Central memory CD8-positive, alpha-beta T cell (primary cell): ENCODE data around the gene CD27.
"Not testable (repeated sequence)": the region's sequence is repeated elsewhere in the genome, so short reads cannot be mapped to it uniquely, and the experiment has no call there.

Source experiments
- ATAC-seq: fragments of 150-1000 bp; cut with Tn5 transposase; replicated peaks from 2 replicates; pipeline ENCODE4 v1.10.0; 2022; ENCODE audit warnings: mild to moderate bottlenecking, moderate FRiP score, moderate number of reproducible peaks; ENCODE audit not compliant: poor library complexity, severe bottlenecking; ENCODE audit errors: extremely low read depth
- DNase-seq, 2 donors: peaks; one replicate each; pipeline ENCODE4 v3.0.0; 2021; ENCODE audit warnings: low spot score in 2 of 2
- H3K27ac Mint-ChIP-seq: one replicate; pipeline ENCODE4 v1.8.0; 2022; ENCODE audit warnings: low read depth, mild to moderate bottlenecking, moderate library complexity, mixed read lengths
- H3K27me3 Mint-ChIP-seq: one replicate; pipeline ENCODE4 v1.8.0; 2022; ENCODE audit warnings: mixed read lengths
- H3K36me3 Mint-ChIP-seq: one replicate; pipeline ENCODE4 v1.8.0; 2022; ENCODE audit warnings: mild to moderate bottlenecking, moderate library complexity, mixed read lengths; ENCODE audit not compliant: insufficient read depth
- H3K4me1 Mint-ChIP-seq: one replicate; pipeline ENCODE4 v1.8.0; 2022; ENCODE audit warnings: mixed read lengths
- H3K4me3 Mint-ChIP-seq: one replicate; pipeline ENCODE4 v1.8.0; 2022; ENCODE audit warnings: mild to moderate bottlenecking, moderate library complexity, mixed read lengths
- H3K9me3 Mint-ChIP-seq: one replicate; pipeline ENCODE4 v1.8.0; 2022; ENCODE audit warnings: mixed read lengths

The CD27 gene

DNA sequence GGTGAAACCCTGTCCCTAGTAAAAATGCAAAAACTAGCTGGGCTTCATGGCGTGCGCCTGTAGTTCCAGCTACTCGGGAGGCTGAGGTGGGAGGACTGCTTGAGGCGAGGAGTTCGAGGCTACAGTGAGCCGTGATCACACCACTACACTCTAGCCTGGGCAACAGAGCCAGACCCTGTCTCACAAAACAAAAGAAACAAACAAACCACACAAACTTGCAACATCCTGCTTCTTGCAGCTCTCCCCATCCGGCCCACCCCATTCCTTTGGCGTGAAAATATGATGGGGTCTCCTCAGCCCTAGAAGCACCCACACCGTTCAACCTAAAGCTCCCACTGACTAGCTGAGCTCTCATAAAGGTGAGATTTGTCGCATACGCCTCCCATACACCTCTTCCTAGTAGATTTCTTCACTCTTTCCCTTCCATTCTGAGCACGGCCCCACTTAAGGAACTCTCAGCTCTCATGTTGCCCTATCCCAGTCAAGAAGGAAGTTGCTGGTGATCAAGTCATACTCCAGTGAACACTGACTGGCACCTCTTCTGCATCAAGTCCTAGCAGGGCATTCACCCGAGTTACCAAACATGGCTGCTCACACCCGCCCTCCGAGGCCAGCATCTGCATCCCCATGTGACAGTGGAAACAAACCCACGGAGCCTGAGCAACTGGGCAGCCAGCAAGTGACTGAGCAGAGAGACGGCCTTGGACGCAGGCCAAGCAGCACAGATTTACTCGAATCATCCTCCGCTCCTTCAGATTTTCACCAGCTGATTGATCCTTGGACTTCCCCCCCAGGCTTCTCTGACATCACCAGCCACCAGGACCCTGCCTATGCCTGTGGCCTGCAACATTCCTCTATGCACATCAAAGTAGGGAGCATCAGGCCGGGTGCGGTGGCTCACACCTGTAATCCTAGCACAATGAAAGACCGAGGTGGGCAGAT is 18.9 kb upstream of the CD27 start:
- H3K4me1 Mint-ChIP-seq, result peaks cover 46% of the 10 kb centered on the region
- H3K27ac Mint-ChIP-seq, result peak overlapping the region; percentile 100
- no peaks in the 10 kb centered on the region for H3K9me3 Mint-ChIP-seq
- DNase-seq (no peak), ATAC-seq (no peak)
- H3K4me3 Mint-ChIP-seq, result peak overlapping the region; percentile 76
- H3K27me3 Mint-ChIP-seq, result no peaks in the 10 kb centered on the region
- peaks cover 15% of the 10 kb centered on the region for H3K36me3 Mint-ChIP-seq

GRCh38 chr12:6426882-6427671 is 17.7 kb upstream of the CD27 start:
- ATAC-seq, result peak; percentile 88
- Mint-ChIP-seq H3K4me3 (peak overlapping the region; percentile 76), H3K36me3 (peaks cover 15% of the 10 kb centered on the region), H3K4me1 (peaks cover 50% of the 10 kb centered on the region), H3K27me3 (no peaks in the 10 kb centered on the region), H3K27ac (peak overlapping the region; percentile 100), H3K9me3 (no peaks in the 10 kb centered on the region)
- DNase-seq, result peak; percentile 46 to 77

DNA sequence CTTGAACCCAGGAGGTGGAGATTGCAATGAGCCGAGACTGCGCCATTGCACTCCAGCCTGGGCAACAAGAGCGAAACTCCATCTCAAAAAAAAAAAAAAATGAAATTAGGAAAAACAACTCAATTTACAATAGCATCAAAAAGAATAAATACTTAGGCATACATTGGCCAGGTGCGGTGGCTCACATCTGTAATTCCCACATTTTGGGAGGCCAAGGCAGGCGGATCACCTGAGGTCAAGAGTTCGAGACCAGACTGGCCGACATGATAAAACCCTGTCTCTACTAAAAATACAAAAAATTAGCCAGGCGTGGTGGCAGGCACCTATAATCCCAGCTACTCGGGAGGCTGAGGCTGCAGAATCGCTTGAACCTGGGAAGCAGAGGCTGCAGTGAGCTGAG is 17.0 kb upstream of the CD27 start:
- H3K9me3 Mint-ChIP-seq, ATAC-seq, H3K27me3 Mint-ChIP-seq, DNase-seq, H3K4me3 Mint-ChIP-seq: not testable (repeated sequence)
- Mint-ChIP-seq H3K4me1 (peaks cover 54% of the 10 kb centered on the region), H3K27ac (peak overlapping the region; percentile 100), H3K36me3 (peaks cover 18% of the 10 kb centered on the region)

- no peak for ATAC-seq
- H3K27me3 Mint-ChIP-seq, result no peaks in the 10 kb centered on the region
- peaks cover 18% of the 10 kb centered on the region for H3K36me3 Mint-ChIP-seq
- no peak overlapping the region for H3K4me3 Mint-ChIP-seq
- no peaks in the 10 kb centered on the region for H3K9me3 Mint-ChIP-seq
- peaks cover 57% of the 10 kb centered on the region for H3K4me1 Mint-ChIP-seq
- H3K27ac Mint-ChIP-seq, result peak overlapping the region; percentile 100
- no peak for DNase-seq
Observed at GRCh38 chr12:6428326-6428725, 16.4 kb upstream of the CD27 start.

GRCh38 chr12:6430124-6430989 is 14.4 kb upstream of the CD27 start:
- no peak for DNase-seq

DNA sequence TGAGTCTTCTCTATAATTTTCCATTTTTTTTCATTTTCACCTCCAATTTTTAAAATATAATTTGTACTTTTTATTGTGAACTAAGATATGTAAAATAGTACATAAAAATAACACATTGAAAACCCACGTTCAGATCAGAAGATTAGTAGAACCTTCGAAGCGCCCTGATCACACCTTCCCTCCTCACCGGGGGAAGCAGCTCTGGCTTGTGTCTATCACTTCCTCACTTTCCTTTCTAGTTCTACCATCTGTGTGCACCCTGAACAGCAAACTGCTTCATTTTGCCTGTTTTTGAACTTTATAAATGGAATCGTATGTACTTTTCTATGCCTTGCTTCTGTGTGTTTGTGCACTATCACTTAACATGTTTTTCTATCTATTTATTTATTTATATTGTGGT is 11.8 kb upstream of the CD27 start:
- ATAC-seq (peak; percentile 81), DNase-seq (peak in 1 of 2 donors; percentile 32)
- Mint-ChIP-seq H3K36me3 (peaks cover 12% of the 10 kb centered on the region), H3K9me3 (no peaks in the 10 kb centered on the region), H3K27me3 (no peaks in the 10 kb centered on the region), H3K4me1 (peaks cover 44% of the 10 kb centered on the region), H3K4me3 (peak overlapping the region; percentile 78), H3K27ac (peak overlapping the region; percentile 96)

More at GRCh38 chr12:6430124-6430989, 14.4 kb upstream of the CD27 start:
- Mint-ChIP-seq H3K4me3 (peak overlapping the region; percentile 64), H3K36me3 (peaks cover 20% of the 10 kb centered on the region), H3K27me3 (no peaks in the 10 kb centered on the region), H3K9me3 (no peaks in the 10 kb centered on the region), H3K27ac (peak overlapping the region; percentile 85), H3K4me1 (peaks cover 66% of the 10 kb centered on the region)
- no peak for ATAC-seq

- Mint-ChIP-seq H3K36me3 (peaks cover 11% of the 10 kb centered on the region), H3K4me3 (peak overlapping the region; percentile 78), H3K27ac (peak overlapping the region; percentile 96), H3K9me3 (no peaks in the 10 kb centered on the region), H3K27me3 (no peaks in the 10 kb centered on the region), H3K4me1 (peaks cover 43% of the 10 kb centered on the region)
- peak; percentile 72 for ATAC-seq
- no peak for DNase-seq
Observed at GRCh38 chr12:6434205-6435140, 10.3 kb upstream of the CD27 start.

GRCh38 chr12:6435961-6436715 is 8.6 kb upstream of the CD27 start:
- DNase-seq (no peak), ATAC-seq (no peak)
- no peaks in the 10 kb centered on the region for H3K9me3 Mint-ChIP-seq
- no peaks in the 10 kb centered on the region for H3K27me3 Mint-ChIP-seq
- H3K4me3 Mint-ChIP-seq, result no peak overlapping the region
- H3K27ac Mint-ChIP-seq, result no peak overlapping the region
- H3K4me1 Mint-ChIP-seq, result peaks cover 36% of the 10 kb centered on the region
- H3K36me3 Mint-ChIP-seq, result peaks cover 5% of the 10 kb centered on the region

DNA sequence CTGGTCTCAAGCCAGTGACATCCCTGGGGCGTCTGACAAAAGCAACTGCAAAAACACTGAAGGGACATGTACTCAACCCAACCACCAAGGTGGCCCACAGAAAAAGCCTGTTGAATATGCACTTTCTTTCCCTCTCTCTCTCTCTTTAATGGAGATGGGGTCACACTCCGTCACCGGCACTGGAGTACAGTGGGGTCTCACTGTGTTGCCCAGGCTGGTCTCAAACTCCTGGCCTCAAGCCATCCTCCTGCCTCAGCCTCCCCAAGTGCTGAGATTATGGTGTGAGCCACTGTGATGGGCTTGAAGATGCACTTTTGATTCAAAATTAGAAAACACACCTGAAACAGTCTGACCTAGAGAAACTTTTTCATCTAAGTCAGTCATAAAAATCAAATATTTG is 7.2 kb upstream of the CD27 start:
- ATAC-seq (no peak), DNase-seq (no peak)
- peaks cover 42% of the 10 kb centered on the region for H3K4me1 Mint-ChIP-seq
- no peaks in the 10 kb centered on the region for H3K27me3 Mint-ChIP-seq
- H3K4me3 Mint-ChIP-seq, result no peak overlapping the region
- no peaks in the 10 kb centered on the region for H3K9me3 Mint-ChIP-seq
- no peak overlapping the region for H3K27ac Mint-ChIP-seq
- peaks cover 3% of the 10 kb centered on the region for H3K36me3 Mint-ChIP-seq

GRCh38 chr12:6438345-6438744 is 6.4 kb upstream of the CD27 start:
- H3K27ac Mint-ChIP-seq, result no peak overlapping the region
- H3K27me3 Mint-ChIP-seq, result no peaks in the 10 kb centered on the region
- H3K36me3 Mint-ChIP-seq, result peaks cover 2% of the 10 kb centered on the region
- ATAC-seq (no peak), DNase-seq (no peak)
- no peak overlapping the region for H3K4me3 Mint-ChIP-seq
- no peaks in the 10 kb centered on the region for H3K9me3 Mint-ChIP-seq
- H3K4me1 Mint-ChIP-seq, result peaks cover 42% of the 10 kb centered on the region

DNA sequence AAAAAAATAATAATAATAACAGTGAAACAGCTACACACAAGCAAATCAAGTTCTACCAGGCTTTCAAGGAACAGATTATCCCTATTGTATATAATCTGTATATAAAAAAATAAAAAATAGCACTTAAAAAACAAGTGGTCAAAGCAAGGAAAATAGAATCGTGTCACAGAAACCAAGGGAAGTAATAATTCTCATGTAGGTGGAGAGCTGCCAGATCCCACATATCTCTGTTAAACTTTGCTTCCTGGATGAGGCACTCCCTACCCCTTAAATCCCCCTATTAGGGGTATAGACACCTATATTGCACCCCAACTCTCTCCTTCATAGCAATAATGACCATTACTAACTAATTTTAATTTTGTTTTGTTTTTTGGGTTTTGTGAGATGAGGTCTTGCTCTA is 4.4 kb upstream of the CD27 start:
- H3K4me3 Mint-ChIP-seq, result peak overlapping the region; percentile 37
- no peak for DNase-seq
- H3K9me3 Mint-ChIP-seq, result no peaks in the 10 kb centered on the region
- peaks cover 6% of the 10 kb centered on the region for H3K36me3 Mint-ChIP-seq
- no peak for ATAC-seq
- H3K27ac Mint-ChIP-seq, result peak overlapping the region; percentile 90
- H3K4me1 Mint-ChIP-seq, result peaks cover 45% of the 10 kb centered on the region
- no peaks in the 10 kb centered on the region for H3K27me3 Mint-ChIP-seq
